Liver (tissue), 3 donors: ENCODE measurements around the gene DSC1.

ENCODE experiments used
- TAF1 ChIP-seq: conservative IDR thresholded peaks from 2 replicates; pipeline ENCODE4 v1.6.1; 2016; ENCODE audit warnings: antibody characterized with exemption, mild to moderate bottlenecking
- YY1 ChIP-seq: IDR thresholded peaks from 2 replicates; pipeline ENCODE4 v1.6.1; 2016; ENCODE audit warnings: antibody characterized with exemption, mild to moderate bottlenecking
- TF ChIP-seq, protein P1 (sequence below): fragments of 150-350 bp; IDR thresholded peaks from 2 replicates; pipeline ENCODE4 v1.5.1; 2017; ENCODE audit warnings: improper control_type of control experiment, low read depth, low read length; ENCODE audit not compliant: missing input control
- donor health status: healthy.
- donor health status: healthy.

DNA sequence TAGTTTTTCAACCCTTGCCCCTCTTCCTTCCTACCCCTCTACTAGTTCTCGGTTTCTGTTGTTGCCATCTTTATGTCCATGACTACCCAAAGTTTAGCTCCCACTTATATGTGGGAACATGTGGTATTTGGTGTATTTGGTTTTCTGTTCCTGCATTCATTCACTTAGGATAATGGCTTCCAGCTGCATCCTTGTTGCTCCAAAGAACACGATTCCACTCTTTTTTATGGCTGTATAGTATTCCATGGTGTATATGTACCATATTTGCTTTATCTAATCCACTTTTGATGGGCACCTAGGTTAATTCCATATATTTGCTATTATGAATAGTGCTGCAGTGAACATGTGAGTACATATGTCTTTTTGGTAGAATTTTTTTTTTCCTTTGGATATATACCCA, 20.6 kb upstream of the DSC1 start:
- TF ChIP-seq TAF1 = no peak
- TF ChIP-seq, protein P1, sequence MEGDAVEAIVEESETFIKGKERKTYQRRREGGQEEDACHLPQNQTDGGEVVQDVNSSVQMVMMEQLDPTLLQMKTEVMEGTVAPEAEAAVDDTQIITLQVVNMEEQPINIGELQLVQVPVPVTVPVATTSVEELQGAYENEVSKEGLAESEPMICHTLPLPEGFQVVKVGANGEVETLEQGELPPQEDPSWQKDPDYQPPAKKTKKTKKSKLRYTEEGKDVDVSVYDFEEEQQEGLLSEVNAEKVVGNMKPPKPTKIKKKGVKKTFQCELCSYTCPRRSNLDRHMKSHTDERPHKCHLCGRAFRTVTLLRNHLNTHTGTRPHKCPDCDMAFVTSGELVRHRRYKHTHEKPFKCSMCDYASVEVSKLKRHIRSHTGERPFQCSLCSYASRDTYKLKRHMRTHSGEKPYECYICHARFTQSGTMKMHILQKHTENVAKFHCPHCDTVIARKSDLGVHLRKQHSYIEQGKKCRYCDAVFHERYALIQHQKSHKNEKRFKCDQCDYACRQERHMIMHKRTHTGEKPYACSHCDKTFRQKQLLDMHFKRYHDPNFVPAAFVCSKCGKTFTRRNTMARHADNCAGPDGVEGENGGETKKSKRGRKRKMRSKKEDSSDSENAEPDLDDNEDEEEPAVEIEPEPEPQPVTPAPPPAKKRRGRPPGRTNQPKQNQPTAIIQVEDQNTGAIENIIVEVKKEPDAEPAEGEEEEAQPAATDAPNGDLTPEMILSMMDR = no peak
- TF ChIP-seq YY1 = no peak
